ENCODE measurements around the gene HSH2D.
"Not testable (repeated sequence)": the region's sequence is repeated elsewhere in the genome, so short reads cannot be mapped to it uniquely, and the experiment has no call there.

HSH2D gene

DNA sequence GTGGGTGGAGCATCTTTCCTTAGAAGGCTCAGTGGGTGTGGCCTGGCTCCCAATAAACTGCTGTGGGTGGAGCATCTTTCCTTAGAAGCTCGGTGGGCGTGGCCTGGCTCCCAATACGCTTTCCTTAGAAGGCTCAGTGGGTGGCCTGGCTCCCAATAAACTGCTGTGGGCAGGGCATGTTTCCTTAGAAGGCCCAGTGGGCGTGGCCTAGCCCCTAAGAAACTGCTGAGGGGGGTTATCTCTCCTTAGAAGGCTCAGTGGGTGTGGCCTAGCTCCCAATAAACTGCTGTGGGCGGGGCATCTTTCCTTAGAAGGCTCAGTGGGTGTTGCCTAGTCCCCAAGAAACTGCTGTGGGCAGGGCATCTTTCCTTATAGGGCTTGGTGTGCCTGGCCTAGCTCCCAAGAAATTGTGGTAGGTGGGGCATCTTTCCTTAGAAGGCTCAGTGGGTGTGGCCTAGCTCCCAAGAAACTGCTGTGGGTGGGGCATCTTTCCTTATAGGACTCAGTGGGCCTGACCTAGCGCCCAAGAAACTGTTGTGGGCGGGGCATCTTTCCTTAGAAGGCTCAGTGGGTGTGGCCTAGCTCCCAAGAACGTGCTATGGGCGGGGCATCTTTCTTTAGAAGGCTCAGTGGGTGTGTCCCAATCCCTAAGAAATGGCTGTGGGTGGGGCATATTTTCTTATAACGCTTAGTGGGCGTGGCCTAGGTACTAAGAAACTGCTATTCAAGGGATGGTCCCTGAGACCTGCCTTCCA lies 10.3 kb downstream of the HSH2D start:
- in situ Hi-C loops (cut with HindIII; ENCODE audit: low sequenced_read_pairs): no loop called here

DNA sequence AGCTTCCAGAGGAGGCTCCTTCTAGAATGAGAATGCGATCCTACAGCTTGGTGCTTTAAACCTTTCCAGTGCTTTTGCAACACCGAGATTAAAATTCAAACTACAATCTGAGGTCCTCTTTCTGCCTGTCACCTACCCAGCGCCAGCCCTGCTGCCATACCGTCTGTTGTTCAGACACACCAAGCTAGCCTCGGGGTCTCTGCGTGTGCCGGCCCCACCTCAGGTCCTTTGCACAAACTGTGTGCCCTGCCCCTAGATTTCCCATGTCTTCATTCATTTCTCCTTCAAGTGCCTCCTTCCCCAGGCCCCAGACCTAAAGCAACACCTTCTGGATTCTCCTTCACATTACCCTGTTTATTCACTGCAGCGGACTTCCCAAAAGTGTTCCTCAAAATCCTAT lies 11.1 kb downstream of the HSH2D start:
- in situ Hi-C loops (cut with HindIII; ENCODE audit: low sequenced_read_pairs): no loop called here

DNA sequence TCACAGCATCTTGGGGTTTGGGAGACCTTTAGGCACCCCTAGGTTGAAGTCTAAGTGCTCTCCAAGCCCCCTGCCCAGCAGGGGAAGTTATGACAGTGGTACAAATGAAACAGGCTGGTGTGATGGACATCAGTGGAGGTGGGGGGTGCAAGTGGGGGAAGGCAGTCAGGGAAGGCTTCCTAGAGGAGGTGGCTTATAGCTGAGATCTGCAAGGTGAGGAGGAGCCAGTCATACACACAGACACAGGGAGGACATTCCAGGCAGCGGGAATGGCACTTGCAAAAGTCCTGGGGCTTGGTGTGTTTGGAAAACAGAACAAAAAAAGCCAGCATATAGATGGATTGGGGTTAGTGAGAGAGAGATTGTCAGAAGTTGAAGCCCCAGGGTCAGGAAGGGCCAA lies 11.6 kb downstream of the HSH2D start:
- in situ Hi-C loops (cut with HindIII; ENCODE audit: low sequenced_read_pairs): no loop called here

DNA sequence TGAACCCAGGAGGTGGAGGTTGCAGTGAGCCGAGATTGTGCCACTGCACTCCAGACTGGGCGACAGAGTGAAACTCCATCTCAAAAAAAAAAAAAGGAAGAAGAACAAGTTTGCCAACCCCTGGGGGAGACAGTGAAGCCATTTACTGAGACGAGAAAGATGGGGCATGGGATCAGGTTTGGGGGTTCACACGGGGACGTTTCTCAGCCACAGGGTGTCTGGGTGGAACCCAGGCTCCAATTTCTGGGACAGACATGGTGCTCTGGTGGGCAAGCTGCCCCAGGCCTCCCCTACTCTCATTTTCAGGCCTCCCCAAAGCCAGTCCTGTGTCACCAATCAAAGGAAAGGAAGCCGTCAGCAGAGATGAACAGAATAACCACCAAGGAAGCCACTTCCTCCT lies 13.4 kb downstream of the HSH2D start:
- in situ Hi-C loops (cut with HindIII; ENCODE audit: low sequenced_read_pairs): no loop called here

DNA sequence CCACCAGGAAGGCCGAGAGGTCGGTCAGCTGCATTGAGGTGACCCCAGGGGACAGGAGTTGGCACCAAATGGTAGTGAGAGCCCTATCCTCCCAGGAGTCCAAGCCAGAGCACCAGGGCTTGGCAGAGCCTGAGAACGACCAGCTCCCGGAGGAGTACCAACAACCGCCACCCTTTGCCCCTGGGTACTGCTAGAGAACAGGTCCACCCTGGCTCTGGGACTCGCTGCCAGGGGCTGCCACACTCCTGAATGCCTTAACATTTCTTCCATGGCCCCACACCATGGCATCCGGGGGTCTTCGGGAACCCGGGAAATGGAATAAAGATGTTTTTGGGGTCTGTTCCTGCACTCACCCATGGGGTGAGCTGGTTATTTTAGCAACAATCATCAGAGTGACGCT lies 14.1 kb downstream of the HSH2D start:
- in situ Hi-C loops (cut with HindIII; ENCODE audit: low sequenced_read_pairs): no loop called here

DNA sequence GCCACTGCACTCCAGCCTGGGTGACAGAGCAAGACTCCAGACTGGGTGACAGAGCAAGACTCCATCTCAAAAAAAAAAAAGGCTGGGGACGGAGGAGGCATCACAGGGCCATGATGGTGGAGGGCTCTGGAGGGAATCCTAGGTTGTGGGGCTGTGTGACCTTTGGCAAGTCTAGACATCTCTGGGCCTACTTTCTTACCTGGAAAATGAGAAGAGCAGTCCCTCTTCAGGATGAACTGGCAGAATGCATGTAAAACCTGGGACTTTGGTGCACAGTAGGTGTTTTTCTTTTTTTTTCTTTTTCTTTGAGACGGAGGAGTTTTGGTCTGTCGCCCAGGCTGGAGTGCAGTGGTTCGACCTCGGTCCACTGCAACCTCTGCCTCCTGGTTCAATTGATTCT lies 16.2 kb downstream of the HSH2D start:
- in situ Hi-C loops (cut with HindIII; ENCODE audit: low sequenced_read_pairs): no loop called here

DNA sequence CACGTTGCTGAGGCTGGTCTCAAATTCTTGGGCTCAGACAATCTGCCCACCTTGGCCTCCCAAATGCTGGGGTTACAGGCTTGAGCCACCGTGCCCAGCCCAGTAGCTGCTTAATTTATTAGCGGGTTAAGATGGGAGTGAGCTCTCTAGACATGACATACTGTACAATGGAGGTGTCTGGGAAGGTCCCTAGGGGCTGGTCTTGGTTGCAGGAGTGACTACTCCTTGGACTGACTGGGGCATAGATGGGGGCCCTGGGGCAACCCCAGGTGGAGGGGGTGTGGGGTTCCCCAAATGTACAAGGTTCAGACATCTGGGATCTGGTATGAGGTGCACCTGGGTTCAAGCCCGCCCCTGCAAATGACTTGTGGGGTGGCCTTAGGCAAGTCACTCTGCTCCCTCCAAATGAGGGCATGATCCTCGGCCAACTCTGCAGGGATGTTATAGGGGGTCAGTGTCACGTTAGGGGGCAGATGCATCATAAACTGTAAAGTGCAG lies 17.0 kb downstream of the HSH2D start:
- in situ Hi-C loops (cut with HindIII; ENCODE audit: low sequenced_read_pairs): no loop called here

DNA sequence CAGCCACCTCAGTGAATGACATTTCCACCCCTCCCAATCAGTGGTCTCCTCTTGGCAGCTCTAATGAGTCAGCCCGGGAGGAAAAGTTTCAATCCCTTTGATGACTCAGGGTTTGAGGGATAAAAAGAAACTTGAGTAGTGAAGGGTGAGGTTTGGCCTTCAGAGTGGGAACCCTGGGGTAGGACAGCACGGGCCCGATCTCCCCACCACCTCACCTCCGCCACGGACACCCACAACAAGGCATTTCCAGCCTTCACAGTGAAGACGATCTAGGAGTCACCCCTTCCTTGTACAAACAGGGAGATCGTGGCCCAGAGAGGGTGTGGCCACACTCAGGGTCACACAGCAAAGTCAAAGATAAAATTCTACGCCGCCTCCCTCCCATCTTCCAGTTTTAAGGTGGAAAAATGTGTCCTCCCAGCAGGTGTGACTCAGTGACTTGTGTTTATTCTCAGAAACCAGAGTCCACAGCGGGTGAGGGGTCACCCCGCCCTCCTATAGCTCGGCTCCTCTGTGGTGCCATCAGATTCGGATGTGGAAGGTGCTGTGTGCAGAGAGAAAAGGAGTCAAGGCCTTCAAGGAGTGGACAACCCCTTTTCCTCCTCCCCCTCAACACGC lies 17.6 kb downstream of the HSH2D start:
- in situ Hi-C loops (cut with HindIII; ENCODE audit: low sequenced_read_pairs): no loop called here

DNA sequence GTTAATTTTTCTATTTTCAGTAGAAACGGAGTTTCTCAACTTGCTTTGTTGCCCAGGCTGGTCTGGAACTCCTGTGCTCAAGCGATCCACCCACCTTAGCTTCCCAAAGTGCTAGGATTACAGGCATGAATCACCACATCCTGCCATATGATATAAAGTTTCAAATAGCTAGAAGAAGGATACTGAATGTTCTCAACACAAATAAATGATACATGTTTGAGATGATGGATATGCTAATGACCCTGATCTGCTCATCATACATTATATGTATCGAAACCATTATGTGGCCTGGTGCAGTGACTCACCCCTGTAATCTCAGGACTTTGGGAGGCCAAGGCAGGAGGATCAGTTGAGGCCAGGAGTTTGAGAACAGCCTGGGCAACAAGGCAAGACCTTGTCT lies 18.4 kb downstream of the HSH2D start:
- in situ Hi-C loops (cut with HindIII; ENCODE audit: low sequenced_read_pairs): no loop called here

DNA sequence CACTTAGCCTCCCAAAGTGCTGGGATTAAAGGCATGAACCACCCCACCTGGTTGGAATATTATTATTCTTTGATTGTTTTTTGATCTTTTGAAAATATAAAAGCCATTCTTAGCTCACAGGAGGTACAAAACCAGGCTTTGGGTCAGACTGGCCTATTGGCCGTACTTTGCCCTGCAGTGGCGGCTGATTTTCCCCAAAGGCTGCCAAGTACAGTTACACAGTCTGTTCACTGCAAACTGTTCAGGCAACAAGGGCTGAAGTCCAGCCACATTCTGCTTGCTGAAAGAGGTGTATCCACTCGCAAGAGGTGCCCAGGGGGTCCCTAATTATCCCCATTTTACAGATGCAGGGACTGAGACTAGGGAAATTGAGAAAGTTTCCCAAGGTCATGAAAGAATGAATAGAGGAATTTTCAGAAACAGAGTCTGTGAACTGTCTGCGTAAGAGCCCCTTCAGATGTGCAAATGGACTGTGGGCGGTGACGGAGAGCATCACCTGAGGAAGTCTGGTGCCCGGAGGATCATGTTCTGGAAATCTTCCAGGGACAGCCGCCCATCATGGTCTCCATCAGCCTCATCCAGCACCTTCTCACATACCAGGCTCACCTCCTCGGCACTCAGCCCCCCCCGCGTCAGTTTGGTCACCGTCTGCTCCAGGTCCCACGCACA lies 20.9 kb downstream of the HSH2D start:
- in situ Hi-C loops (cut with HindIII; ENCODE audit: low sequenced_read_pairs): no loop called here

DNA sequence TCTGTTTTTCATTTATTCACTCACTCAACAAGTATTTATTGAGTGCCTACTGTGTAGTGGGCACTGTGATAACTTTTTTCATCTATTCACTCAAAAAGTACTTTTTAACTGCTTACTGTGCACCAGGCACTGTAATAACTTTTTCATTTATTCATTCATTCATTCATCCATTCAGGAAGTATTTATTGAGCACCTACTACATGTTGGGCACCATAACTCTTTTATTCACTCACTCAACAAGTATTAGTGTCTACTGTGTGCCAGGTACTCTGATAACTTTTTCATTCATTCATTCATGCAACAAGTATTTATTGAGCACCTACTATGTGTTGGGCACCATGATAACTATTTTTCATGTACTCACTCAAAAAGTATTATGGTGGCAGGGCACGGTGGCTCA lies 22.9 kb downstream of the HSH2D start:
- in situ Hi-C loops (cut with HindIII; ENCODE audit: low sequenced_read_pairs): no loop called here

DNA sequence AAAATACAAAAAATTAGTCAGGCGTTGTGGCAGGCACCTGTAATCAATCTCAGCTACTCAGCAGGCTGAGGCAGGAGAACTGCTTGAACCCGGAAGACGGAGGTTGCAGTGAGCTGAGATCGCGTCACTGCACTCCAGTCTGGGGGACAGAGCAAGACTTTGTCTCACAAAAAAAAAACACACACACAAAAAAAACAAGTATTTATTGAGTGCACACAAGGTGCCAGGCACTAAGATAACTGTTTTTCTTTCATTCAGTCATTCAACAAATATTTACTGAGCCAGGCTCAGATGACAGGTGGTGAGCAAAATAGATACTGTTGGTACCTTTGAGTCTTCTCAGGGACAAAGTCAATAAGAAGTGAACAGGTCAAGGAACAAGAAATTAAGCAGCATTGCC lies 23.6 kb downstream of the HSH2D start:
- in situ Hi-C loops (cut with HindIII; ENCODE audit: low sequenced_read_pairs): no loop called here

DNA sequence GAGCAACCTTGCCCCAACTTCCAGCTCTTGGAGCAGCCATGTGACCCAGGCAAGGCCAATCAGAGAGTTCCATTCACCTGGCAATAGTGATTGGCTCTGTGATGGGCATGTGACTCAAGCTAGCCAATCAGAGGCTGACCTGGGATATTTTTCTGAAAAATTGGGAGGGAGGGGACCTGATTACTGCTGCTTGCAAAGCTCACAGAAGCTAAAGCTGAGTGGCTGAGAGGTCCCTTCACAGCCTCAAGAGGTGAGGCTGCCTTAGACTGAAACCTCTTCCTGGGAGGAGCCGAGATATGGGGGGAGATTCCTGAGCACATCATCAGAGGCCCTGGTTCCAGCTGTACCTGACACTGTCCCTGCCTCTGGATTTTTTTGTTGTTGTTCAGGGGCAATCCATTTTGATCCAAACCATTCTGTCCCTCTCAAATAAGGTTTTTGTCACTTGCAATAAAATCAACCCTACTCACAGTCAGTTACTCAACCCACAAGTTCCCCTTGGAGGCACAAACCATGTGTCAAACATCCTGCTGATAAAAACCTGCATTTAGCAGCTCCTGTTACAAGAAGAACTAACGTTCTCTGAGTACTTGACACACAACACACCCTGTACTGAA lies 25.1 kb downstream of the HSH2D start:
- in situ Hi-C loops (cut with HindIII; ENCODE audit: low sequenced_read_pairs): no loop called here

DNA sequence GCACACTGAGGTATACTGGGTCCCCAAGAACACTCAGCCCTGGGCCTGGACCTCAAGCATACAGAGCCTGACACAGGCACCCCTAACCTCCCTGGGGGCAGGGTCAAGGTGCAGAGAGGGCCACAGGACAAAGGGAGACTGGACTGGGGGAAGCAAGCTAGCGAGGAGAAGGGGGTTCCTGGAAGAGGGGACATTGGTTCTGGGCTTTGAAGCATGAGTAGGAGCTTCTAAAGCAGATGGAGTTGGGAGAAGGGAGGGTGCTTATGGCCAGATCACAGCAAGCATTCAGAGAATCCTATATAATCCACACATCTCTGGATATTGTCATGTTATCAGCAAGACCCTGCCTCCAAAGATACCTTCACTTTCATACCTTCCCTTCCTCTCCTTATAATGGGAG lies 26.6 kb downstream of the HSH2D start:
- in situ Hi-C loops (cut with HindIII; ENCODE audit: low sequenced_read_pairs): no loop called here

DNA sequence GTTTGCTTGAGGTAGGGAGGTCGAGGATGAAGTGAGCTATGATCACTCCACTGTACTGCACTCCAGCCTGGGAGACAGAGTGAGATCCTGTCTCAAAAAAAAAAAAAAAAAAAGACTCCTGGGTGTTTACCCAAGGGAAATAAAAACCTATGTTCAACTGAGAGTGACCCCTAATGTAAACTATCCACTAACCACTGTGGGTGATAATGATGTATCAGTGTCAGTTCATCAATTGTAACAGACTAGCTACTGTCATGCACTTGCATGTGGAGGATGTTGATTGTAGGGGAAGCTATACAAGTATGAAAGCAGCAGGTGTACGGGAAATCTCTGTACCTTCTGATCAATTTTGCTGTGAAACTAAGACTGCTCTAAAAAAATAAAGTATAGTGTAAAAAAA lies 32.5 kb downstream of the HSH2D start:
- in situ Hi-C loops (cut with HindIII; ENCODE audit: low sequenced_read_pairs): no loop called here

DNA sequence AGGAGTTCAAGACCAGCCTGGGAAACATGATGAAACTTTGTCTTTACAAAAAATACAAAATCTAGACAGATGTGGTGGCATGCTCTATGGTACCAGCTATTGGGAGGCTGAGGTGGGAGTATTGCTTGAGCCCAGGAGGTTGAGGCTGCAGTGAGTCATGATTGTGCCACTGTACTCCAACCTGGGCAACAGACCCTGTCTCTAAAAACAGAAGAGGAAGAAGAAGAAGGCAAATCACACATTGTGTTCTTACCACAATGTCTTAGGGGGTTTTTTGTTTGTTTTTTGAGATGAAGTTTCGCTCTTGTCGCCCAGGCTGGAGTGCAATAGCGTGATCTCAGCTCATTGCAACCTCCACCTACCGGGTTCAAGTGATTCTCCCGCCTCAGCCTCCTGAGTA lies 35.4 kb downstream of the HSH2D start:
- in situ Hi-C loops (cut with HindIII; ENCODE audit: low sequenced_read_pairs): not testable (repeated sequence)

DNA sequence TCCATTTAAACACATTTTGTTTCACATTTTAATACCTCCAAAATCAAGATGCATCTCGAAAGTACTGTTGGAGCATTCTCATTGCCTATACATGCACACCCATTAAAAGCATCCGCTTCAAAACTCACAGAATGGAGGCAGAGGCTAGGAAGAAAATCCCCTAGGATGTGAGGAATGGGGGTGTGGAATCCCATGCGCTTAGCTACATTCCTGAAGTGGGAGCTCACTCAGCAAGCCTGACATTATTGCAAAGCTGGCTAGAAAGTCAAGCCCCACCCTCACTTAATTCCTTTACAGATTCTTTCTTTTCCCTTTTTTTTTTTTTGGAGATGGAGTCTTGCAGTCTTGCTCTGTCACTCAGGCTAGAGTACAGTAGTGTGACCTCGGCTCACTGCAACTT lies 37.1 kb downstream of the HSH2D start:
- in situ Hi-C loops (cut with HindIII; ENCODE audit: low sequenced_read_pairs): no loop called here

DNA sequence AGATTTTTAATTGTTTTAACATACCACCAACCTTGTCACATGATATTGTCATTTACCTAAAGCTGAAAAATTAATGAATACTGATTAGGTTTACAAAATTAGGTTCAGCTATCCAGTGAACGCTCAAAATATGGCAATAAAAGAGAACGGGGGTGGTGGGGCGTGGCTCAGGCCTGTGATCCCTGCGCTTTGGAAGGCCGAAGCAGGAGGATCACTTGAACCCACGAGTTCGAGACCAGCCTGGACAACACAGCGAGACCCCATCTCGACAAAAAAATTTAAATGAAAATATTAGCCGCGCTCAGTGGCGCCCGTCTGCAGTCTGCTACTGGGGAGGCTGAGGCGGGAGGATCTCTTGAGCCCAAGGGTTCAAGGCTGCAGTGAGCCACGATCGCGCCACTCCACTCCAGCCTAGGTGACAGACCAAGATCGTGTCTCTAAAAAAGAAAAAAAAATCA lies 41.2 kb downstream of the HSH2D start:
- in situ Hi-C loops (cut with HindIII; ENCODE audit: low sequenced_read_pairs): no loop called here

DNA sequence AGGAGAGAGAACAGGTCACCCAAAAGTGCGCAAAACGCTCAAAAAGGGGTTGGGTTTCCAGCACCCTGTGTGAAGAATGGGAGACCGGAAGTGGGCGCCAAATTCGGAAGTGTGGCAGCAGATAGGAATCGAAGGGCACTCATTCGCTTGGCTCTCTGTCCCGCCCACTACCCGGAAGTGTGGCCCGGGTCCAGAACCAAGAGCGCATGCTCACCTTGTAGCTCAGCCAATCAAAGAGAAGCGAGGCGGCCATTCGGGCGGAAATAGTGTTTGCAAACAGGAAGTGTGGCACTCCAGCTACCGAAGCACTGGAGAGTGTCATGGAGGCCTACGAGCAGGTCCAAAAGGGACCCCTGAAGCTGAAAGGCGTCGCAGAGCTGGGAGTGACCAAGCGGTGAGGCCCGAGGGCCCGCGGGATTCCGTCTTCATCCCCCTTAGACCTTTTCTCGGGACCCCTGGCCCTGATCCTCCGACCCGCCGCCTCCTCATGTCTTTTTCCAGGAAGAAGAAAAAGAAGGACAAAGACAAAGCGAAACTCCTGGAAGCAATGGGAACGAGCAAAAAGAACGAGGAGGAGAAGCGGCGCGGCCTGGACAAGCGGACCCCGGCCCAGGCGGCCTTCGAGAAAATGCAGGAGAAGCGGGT lies 41.8 kb downstream of the HSH2D start, which contains the start of gene FAM32A:
Gene FAM32A (plus strand): TSS at position 288 of the 645 bp plus-strand sequence. CDS start 33 bp downstream, at position 321.
- in situ Hi-C loops (cut with HindIII; ENCODE audit: low sequenced_read_pairs): no loop called here

DNA sequence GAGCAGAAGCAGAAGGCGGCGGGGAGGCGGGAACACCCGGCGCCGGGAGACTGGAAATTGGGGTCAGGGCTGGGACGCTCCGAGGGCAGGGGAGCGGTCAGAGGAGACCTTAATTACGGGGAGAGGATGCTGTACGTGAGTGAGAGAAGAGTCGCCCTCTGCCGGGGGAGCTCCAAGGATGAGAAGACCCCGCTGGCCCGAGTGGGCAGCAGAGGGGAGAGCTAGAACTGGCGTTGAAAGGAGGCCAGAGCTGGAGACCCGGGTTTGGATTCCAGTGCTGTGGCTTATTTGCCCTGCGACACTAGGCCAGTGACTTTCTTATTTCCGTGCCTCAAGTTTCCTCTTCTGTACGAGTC lies 42.3 kb downstream of the HSH2D start:
- in situ Hi-C loops (cut with HindIII; ENCODE audit: low sequenced_read_pairs): no loop called here

DNA sequence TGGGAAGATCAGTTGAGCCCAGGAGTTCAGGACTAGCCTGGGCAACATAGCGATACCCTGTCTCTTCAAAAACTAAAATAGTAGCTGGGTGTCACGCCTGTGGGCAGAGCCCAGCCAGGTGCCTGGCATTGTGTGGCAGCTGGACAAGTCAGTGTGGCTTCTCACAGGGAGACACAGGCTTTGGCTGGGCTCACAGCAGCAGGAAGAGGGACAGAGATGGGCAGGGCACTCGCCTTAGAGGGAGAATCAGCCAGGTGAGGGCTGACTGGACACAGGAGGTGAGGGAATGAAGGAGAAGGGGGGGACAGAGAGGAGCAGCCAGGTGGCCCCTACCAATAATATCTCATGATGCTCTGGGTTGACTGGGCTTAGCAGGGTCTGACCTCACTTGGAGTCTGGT lies 45.0 kb downstream of the HSH2D start:
- in situ Hi-C loops (cut with HindIII; ENCODE audit: low sequenced_read_pairs): no loop called here

All from endothelial cell of hepatic sinusoid (primary cell).